Spleen (tissue), 11 donors: ENCODE results near the gene TFF1. TPM values are rescaled to one million over a fixed set of nuclear protein-coding genes. Genes with fewer than 3 reads are reported as not detected.
A peak's percentile ranks its signal among the peaks of the same experiment; 100 is the strongest.

ENCODE experiments used
- DNase-seq: peaks from one replicate; pipeline ENCODE4 v3.0.0-alpha.2; 2020
- H3K27ac ChIP-seq, 8 donors: fragments of 200-600 bp; sonication (generic) in 7 of 8; 1 replicate in 4 of 8; 2 replicates in 4 of 8; pipeline versions ENCODE4 v1.5.0 to v1.8.0; 2016 to 2021; ENCODE audit warnings: inconsistent platforms in 4 of 8, mild to moderate bottlenecking in 4 of 8, moderate library complexity in 1 of 8
- H3K27me3 ChIP-seq, 7 donors: fragments of 200-600 bp; sonication (generic) in 6 of 7; replicated peaks in 1 of 7; 1 replicate in 4 of 7; 2 replicates in 3 of 7; pipeline versions ENCODE4 v1.5.0 to v1.8.0; 2016 to 2021; ENCODE audit warnings: inconsistent platforms in 3 of 7, mild to moderate bottlenecking in 1 of 7
- H3K36me3 ChIP-seq, 6 donors: fragments of 200-600 bp; sonication (generic) in 5 of 6; 1 replicate in 4 of 6; 2 replicates in 2 of 6; pipeline versions ENCODE4 v1.5.0 to v1.8.0; 2016 to 2021; ENCODE audit warnings: inconsistent platforms in 2 of 6
- H3K4me1 ChIP-seq, 6 donors: fragments of 200-600 bp; sonication (generic) in 5 of 6; 1 replicate in 3 of 6; 2 replicates in 3 of 6; pipeline versions ENCODE4 v1.5.0 to v1.8.0; 2016 to 2021; ENCODE audit warnings: inconsistent platforms in 3 of 6
- H3K4me3 ChIP-seq, 8 donors: fragments of 200-600 bp; sonication (generic) in 7 of 8; 1 replicate in 4 of 8; 2 replicates in 4 of 8; pipeline versions ENCODE4 v1.5.0 to v1.8.0; 2016 to 2021; ENCODE audit warnings: inconsistent platforms in 4 of 8, mild to moderate bottlenecking in 4 of 8, moderate library complexity in 2 of 8
- H3K9me3 ChIP-seq, 8 donors: fragments of 200-600 bp; sonication (generic) in 7 of 8; 1 replicate in 4 of 8; 2 replicates in 4 of 8; pipeline versions ENCODE4 v1.5.0 to v1.8.0; 2016 to 2021; ENCODE audit warnings: inconsistent platforms in 4 of 8
- CTCF ChIP-seq, 11 experiments: fragments of 200-600 bp in 7 of 11; fragments of 450-650 bp in 4 of 11; sonication (generic) in 4 of 11; IDR thresholded peaks in 8 of 11; conservative IDR thresholded peaks in 3 of 11; 1 replicate in 7 of 11; 2 replicates in 4 of 11; pipeline versions ENCODE4 v1.4.0 to v1.8.0; 2016 to 2021; ENCODE audit warnings: antibody characterized with exemption in 11 of 11, inconsistent platforms in 4 of 11, mild to moderate bottlenecking in 1 of 11
- POLR2A ChIP-seq, 3 donors: fragments of 450-650 bp; IDR thresholded peaks; one replicate each; pipeline ENCODE4 v1.5.1; 2017; ENCODE audit warnings: antibody characterized with exemption in 3 of 3, mild to moderate bottlenecking in 1 of 3
- POLR2AphosphoS5 ChIP-seq, 3 donors: sonication (generic); formaldehyde crosslinking; IDR thresholded peaks; one replicate each; pipeline ENCODE4 v1.5.1; 2017; ENCODE audit warnings: antibody characterized with exemption in 3 of 3
- WGBS, 5 donors: extraction: QIAGEN DNeasy Blood & Tissue Kit in 3 of 5; methylation state at CpG; one replicate each; pipeline versions ENCODE4 v1.1.5 to v1.1.7; 2013 to 2018; 5-methylcytosine and 5-hydroxymethylcytosine counted together
- intact Hi-C: fragments of 100-400 bp; cut with DNase I; formaldehyde crosslinking; loops from one replicate; pipeline ENCODE4 v1.15.0; 2023; ENCODE audit warnings: low total_unique reads
- polyA plus RNA-seq, 3 donors: library from polyadenylated mRNA; stranded (reverse); fragments of 200-250 nt; gene quantifications; one replicate each; pipeline ENCODE4 v1.2.1, GENCODE V29; 2013
- total RNA-seq, 7 donors: library from RNA; depleted of rRNA in 3 of 7; stranded (reverse); fragments of >200 nt in 3 of 7; fragmentation: NEBNext Ultra II Directional in 4 of 7; extraction: Animal tissue kit (Norgen Biotek cat#: 25700) in 4 of 7; gene quantifications; one replicate each; pipeline versions ENCODE4 v1.1.0 to v1.2.1, GENCODE V29; 2016 to 2021
- donor health status: healthy with polysubstance abuse.
- donor health status: DM: no; HTN: no; CAD: no; lungs with moderate emphysema.
- donor health status: DM: no; HTN: no; CAD: no.
- donor health status: Bipolar disorder and iron deficiency.
- donor health status: healthy.
- donor health status: DM: no; HTN: no; CAD: no.
- donor health status: DM: yes; HTN: yes; CAD: no.

Gene TFF1
- total and polyA plus RNA-seq, 10 donors = not detected

GRCh38 chr21:42351626-42352440, 14.5 kb downstream of the TFF1 start:
- DNase-seq = peak; percentile 41
- WGBS, 5 donors = 75 to 85% (median 77%) methylated on average over 11 of the region's 11 CpGs
- intact Hi-C loops = no loop called here

GRCh38 chr21:42350927-42351426, 15.4 kb downstream of the TFF1 start, which contains the start of gene TFF2:
TSS of gene TFF2 (minus strand) at chr21:42350994. CDS start at chr21:42350957, 37 bp downstream.
- Histone ChIP-seq H3K36me3 (no peaks in the 10 kb centered on the region), H3K9me3 (peaks cover 0 to 27% (median 22%) of the 10 kb centered on the region in 8 donors), H3K27ac (no peak within 1 kb of the TSS), H3K4me3 (no peak within 1 kb of the TSS), H3K4me1 (no peaks in the 10 kb centered on the region), H3K27me3 (peaks cover 0 to 26% (median 0%) of the 10 kb centered on the region in 7 donors)
- TF ChIP-seq POLR2AphosphoS5 (IDR thresholded peaks at IDR 0.05) (peak; percentile 18 to 64 (median 51)), POLR2A (IDR thresholded peaks at IDR 0.05) (no peak), CTCF (IDR thresholded peaks at IDR 0.05 in 8 of 11, conservative IDR thresholded peaks at IDR 0.05 in 3 of 11) (no peak)
- intact Hi-C loops = no loop called here
- DNase-seq = peak; percentile 75
- 66 to 90% (median 79%) methylated on average over 13 of the region's 13 CpGs for WGBS, 5 donors

More at GRCh38 chr21:42351626-42352440, 14.5 kb downstream of the TFF1 start:
- Histone ChIP-seq H3K4me3 (no peak overlapping the region), H3K9me3 (peaks cover 0 to 34% (median 28%) of the 10 kb centered on the region in 8 donors), H3K36me3 (no peaks in the 10 kb centered on the region), H3K4me1 (no peaks in the 10 kb centered on the region), H3K27ac (no peak overlapping the region), H3K27me3 (peaks cover 0 to 20% (median 0%) of the 10 kb centered on the region in 7 donors)
- TF ChIP-seq POLR2A (IDR thresholded peaks at IDR 0.05) (no peak), POLR2AphosphoS5 (IDR thresholded peaks at IDR 0.05) (no peak), CTCF (IDR thresholded peaks at IDR 0.05 in 8 of 11, conservative IDR thresholded peaks at IDR 0.05 in 3 of 11) (no peak)

GRCh38 chr21:42350318-42350910, 15.9 kb downstream of the TFF1 start:
- DNase-seq = peak; percentile 37
- H3K27ac ChIP-seq = no peak overlapping the region
- TF ChIP-seq POLR2AphosphoS5 (IDR thresholded peaks at IDR 0.05) (no peak), POLR2A (IDR thresholded peaks at IDR 0.05) (no peak), CTCF (IDR thresholded peaks at IDR 0.05 in 8 of 11, conservative IDR thresholded peaks at IDR 0.05 in 3 of 11) (no peak)
- intact Hi-C loops = no loop called here
- 83 to 89% (median 86%) methylated on average over 11 of the region's 11 CpGs for WGBS, 5 donors
- H3K27me3 ChIP-seq = peaks cover 0 to 26% (median 0%) of the 10 kb centered on the region in 7 donors
- H3K9me3 ChIP-seq = peaks cover 0 to 21% (median 16%) of the 10 kb centered on the region in 8 donors
- H3K4me3 ChIP-seq = no peak overlapping the region
- H3K4me1 ChIP-seq = no peaks in the 10 kb centered on the region
- H3K36me3 ChIP-seq = no peaks in the 10 kb centered on the region
